ENCODE results near the gene RTP4.

- TF ChIP-seq POLR2A (IDR thresholded peaks at IDR 0.05) = no peak
- TF ChIP-seq, protein P1, sequence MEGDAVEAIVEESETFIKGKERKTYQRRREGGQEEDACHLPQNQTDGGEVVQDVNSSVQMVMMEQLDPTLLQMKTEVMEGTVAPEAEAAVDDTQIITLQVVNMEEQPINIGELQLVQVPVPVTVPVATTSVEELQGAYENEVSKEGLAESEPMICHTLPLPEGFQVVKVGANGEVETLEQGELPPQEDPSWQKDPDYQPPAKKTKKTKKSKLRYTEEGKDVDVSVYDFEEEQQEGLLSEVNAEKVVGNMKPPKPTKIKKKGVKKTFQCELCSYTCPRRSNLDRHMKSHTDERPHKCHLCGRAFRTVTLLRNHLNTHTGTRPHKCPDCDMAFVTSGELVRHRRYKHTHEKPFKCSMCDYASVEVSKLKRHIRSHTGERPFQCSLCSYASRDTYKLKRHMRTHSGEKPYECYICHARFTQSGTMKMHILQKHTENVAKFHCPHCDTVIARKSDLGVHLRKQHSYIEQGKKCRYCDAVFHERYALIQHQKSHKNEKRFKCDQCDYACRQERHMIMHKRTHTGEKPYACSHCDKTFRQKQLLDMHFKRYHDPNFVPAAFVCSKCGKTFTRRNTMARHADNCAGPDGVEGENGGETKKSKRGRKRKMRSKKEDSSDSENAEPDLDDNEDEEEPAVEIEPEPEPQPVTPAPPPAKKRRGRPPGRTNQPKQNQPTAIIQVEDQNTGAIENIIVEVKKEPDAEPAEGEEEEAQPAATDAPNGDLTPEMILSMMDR (IDR thresholded peaks at IDR 0.05) = no peak
Observed at GRCh38 chr3:187367561-187368103, 553 bp upstream of the RTP4 start.

Data from lower leg skin (tissue), 3 donors.